ENCODE data around the gene PLEKHN1.
"Not testable (repeated sequence)": the region's sequence is repeated elsewhere in the genome, so short reads cannot be mapped to it uniquely, and the experiment has no call there.

Gene PLEKHN1

DNA sequence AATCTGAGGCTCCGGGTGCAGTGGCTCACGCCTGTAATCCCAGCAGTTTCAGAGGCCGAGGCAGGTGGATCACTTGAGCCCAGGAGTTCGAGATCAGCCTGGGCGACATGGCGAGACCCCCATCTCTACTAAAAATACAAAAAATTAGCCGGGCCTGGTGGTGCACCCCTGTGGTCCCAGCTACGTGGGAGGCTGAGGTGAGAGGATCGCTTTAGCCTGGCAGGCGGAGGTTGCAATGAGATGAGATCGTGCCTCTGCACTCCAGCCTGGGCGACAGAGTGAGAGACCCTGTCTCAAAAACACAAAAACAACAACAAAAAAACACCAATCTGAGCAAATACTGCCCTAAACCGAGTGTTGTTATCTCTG, 46.4 kb downstream of the PLEKHN1 start:
- not testable (repeated sequence) for H3K4me3 ChIP-seq (ENCODE audit: low read depth, low read length); H3K27ac ChIP-seq (ENCODE audit: extremely low read depth, low read depth, low read length); H3K4me1 ChIP-seq (ENCODE audit: control insufficient read depth, insufficient read depth, low read length); H3K36me3 ChIP-seq (ENCODE audit: control insufficient read depth in 2 of 2, insufficient read depth in 1 of 2, low read length in 2 of 2); H3K9me3 ChIP-seq (ENCODE audit: control insufficient read depth, insufficient read depth, low read depth, low read length)
- ChIA-PET POLR2A (interaction anchor here (0.7 to 2.2 kb wide), 4 partner anchors 11 to 335 kb away, joined by 4 to 11 read pairs (median 10); partner anchors contain the start of gene HES4), CTCF (interaction anchor here (0.6 to 3.0 kb wide), 3 partner anchors 11 to 57 kb away, joined by 3 to 20 read pairs (median 3); no protein-coding TSS in a partner anchor)
- peak; percentile 26 for TF ChIP-seq GLIS1 (tag by site-specific recombination; IDR thresholded peaks at IDR 0.05)
- 0 out of 2 replicates have a peak, but pooled peaks have one; percentile 45 for TF ChIP-seq ZBTB17 (tag by site-specific recombination; IDR thresholded peaks at IDR 0.05)

DNA sequence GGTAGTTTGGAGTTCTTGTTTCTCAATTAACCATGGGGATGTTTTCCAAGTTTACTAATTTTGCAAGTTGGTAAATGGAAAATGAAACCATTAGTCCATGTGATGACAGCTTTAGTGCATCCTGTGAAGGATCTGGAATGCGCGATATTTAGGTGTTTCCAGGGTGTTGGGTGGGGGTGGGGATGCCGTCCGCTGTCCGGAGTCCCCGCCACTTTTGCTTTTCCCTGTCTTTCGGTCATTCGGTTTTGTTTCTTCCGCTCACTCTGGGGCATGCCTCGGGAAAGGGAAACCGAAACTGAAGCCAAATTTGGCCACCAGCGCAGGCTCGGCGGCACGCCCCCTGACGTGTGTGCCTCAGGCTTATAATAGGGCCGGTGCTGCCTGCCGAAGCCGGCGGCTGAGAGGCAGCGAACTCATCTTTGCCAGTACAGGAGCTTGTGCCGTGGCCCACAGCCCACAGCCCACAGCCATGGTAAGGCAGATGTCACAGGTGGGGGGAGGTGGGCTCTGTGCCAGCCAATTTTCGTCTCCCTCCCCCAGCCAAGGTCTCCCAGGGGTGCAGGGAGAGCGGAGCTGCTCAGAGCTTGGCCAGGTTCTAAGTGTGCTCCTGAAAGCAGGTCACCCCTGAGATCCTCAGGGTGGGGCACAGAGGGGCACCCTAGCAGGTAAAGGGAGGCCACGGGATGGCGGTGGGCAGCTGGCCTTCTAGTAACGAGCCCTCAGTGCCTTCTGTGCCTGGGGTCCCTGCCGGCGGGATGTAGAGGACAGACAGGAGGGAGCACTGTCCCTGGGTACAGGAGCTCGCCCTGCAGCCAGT, 47.0 kb downstream of the PLEKHN1 start, which contains the start of gene ISG15:
TSS of gene ISG15 (plus strand) at position 393 of the 817 bp plus-strand sequence. CDS start at position 470, 77 bp downstream.
- Histone ChIP-seq H3K27ac (ENCODE audit: extremely low read depth, low read depth, low read length) (no peak within 1 kb of the TSS), H3K4me3 (ENCODE audit: low read depth, low read length) (peak within 1 kb of the TSS; percentile 32), H3K4me1 (ENCODE audit: control insufficient read depth, insufficient read depth, low read length) (no peaks in the 10 kb centered on the region), H3K9me3 (ENCODE audit: control insufficient read depth, insufficient read depth, low read depth, low read length) (no peaks in the 10 kb centered on the region), H3K36me3 (ENCODE audit: control insufficient read depth in 2 of 2, insufficient read depth in 1 of 2, low read length in 2 of 2) (peaks cover 2 to 4% of the 10 kb centered on the region in 2 experiments; a peak in 2 of 3 replicates)
- ChIA-PET POLR2A (interaction anchor here (0.5 to 2.2 kb wide), 8 partner anchors 11 to 334 kb away, joined by 3 to 11 read pairs (median 4); partner anchors contain the start of genes HES4 and RNF223), CTCF (interaction anchor here (0.6 to 3.0 kb wide), 6 partner anchors 11 to 238 kb away, joined by 3 to 20 read pairs (median 3); no protein-coding TSS in a partner anchor)
- TF ChIP-seq GLIS2 (tag by site-specific recombination; IDR thresholded peaks at IDR 0.05) (peak; percentile 35), ZNF529 (tag by site-specific recombination; IDR thresholded peaks at IDR 0.05; ENCODE audit: insufficient replicate concordance) (no peak), KLF10 (tag by site-specific recombination; IDR thresholded peaks at IDR 0.05) (peak; percentile 84), ZNF544 (tag by site-specific recombination; IDR thresholded peaks at IDR 0.05) (no peak), KLF7 (tag by site-specific recombination; IDR thresholded peaks at IDR 0.05; ENCODE audit: borderline replicate concordance) (peak; percentile 12; the same call in 1 of the 2 replicates), ZBTB8A (tag by site-specific recombination; IDR thresholded peaks at IDR 0.05) (peak; percentile 46; the same call in 1 of the 2 replicates), ZFHX2 (tag by site-specific recombination; conservative IDR thresholded peaks at IDR 0.05) (peak; percentile 8; the same call in 1 of the 2 replicates), BCL11A (tag by site-specific recombination; IDR thresholded peaks at IDR 0.05; ENCODE audit: low read depth) (peak; percentile 56; the same call in 1 of the 2 replicates), ZNF600 (tag by site-specific recombination; IDR thresholded peaks at IDR 0.05) (peak; percentile 95), ZBTB7A (tag by site-specific recombination; IDR thresholded peaks at IDR 0.05; ENCODE audit: low read depth) (0 out of 2 replicates have a peak, but pooled peaks have one; percentile 23), ZSCAN30 (tag by site-specific recombination; IDR thresholded peaks at IDR 0.05) (no peak), ZNF660 (tag by site-specific recombination; IDR thresholded peaks at IDR 0.05) (0 out of 2 replicates have a peak, but pooled peaks have one; percentile 40), PRDM1 (tag by site-specific recombination; IDR thresholded peaks at IDR 0.05) (peak; percentile 91), SP2 (tag by site-specific recombination; IDR thresholded peaks at IDR 0.05) (peak; percentile 37), KLF1 (tag by site-specific recombination; IDR thresholded peaks at IDR 0.05) (peak; percentile 36; the same call in 1 of the 2 replicates), ZNF768 (tag by site-specific recombination; IDR thresholded peaks at IDR 0.05) (no peak), ZNF366 (tag by site-specific recombination; conservative IDR thresholded peaks at IDR 0.05) (peak; percentile 63), KLF8 (tag by site-specific recombination; IDR thresholded peaks at IDR 0.05) (peak; percentile 88), SP3 (tag by site-specific recombination; IDR thresholded peaks at IDR 0.05) (peak; percentile 49), ZNF19 (tag by site-specific recombination; IDR thresholded peaks at IDR 0.05; ENCODE audit: low read depth) (no peak)
- TF ChIP-seq, protein P1, sequence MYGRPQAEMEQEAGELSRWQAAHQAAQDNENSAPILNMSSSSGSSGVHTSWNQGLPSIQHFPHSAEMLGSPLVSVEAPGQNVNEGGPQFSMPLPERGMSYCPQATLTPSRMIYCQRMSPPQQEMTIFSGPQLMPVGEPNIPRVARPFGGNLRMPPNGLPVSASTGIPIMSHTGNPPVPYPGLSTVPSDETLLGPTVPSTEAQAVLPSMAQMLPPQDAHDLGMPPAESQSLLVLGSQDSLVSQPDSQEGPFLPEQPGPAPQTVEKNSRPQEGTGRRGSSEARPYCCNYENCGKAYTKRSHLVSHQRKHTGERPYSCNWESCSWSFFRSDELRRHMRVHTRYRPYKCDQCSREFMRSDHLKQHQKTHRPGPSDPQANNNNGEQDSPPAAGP (tag by site-specific recombination; IDR thresholded peaks at IDR 0.05), result 0 out of 2 replicates have a peak, but pooled peaks have one; percentile 37
- TF ChIP-seq, protein P2, sequence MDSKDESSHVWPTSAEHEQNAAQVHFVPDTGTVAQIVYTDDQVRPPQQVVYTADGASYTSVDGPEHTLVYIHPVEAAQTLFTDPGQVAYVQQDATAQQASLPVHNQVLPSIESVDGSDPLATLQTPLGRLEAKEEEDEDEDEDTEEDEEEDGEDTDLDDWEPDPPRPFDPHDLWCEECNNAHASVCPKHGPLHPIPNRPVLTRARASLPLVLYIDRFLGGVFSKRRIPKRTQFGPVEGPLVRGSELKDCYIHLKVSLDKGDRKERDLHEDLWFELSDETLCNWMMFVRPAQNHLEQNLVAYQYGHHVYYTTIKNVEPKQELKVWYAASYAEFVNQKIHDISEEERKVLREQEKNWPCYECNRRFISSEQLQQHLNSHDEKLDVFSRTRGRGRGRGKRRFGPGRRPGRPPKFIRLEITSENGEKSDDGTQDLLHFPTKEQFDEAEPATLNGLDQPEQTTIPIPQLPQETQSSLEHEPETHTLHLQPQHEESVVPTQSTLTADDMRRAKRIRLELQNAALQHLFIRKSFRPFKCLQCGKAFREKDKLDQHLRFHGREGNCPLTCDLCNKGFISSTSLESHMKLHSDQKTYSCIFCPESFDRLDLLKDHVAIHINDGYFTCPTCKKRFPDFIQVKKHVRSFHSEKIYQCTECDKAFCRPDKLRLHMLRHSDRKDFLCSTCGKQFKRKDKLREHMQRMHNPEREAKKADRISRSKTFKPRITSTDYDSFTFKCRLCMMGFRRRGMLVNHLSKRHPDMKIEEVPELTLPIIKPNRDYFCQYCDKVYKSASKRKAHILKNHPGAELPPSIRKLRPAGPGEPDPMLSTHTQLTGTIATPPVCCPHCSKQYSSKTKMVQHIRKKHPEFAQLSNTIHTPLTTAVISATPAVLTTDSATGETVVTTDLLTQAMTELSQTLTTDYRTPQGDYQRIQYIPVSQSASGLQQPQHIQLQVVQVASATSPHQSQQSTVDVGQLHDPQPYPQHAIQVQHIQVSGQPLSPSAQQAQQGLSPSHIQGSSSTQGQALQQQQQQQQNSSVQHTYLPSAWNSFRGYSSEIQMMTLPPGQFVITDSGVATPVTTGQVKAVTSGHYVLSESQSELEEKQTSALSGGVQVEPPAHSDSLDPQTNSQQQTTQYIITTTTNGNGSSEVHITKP (tag by site-specific recombination; IDR thresholded peaks at IDR 0.05), result peak; percentile 75
- TF ChIP-seq, protein P3, sequence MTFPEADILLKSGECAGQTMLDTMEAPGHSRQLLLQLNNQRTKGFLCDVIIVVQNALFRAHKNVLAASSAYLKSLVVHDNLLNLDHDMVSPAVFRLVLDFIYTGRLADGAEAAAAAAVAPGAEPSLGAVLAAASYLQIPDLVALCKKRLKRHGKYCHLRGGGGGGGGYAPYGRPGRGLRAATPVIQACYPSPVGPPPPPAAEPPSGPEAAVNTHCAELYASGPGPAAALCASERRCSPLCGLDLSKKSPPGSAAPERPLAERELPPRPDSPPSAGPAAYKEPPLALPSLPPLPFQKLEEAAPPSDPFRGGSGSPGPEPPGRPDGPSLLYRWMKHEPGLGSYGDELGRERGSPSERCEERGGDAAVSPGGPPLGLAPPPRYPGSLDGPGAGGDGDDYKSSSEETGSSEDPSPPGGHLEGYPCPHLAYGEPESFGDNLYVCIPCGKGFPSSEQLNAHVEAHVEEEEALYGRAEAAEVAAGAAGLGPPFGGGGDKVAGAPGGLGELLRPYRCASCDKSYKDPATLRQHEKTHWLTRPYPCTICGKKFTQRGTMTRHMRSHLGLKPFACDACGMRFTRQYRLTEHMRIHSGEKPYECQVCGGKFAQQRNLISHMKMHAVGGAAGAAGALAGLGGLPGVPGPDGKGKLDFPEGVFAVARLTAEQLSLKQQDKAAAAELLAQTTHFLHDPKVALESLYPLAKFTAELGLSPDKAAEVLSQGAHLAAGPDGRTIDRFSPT (tag by site-specific recombination; IDR thresholded peaks at IDR 0.05), result 0 out of 2 replicates have a peak, but pooled peaks have one; percentile 9

Data from HEK293 (cell line).